Measurements from ENCODE around the gene UBE2Q1.

DNA sequence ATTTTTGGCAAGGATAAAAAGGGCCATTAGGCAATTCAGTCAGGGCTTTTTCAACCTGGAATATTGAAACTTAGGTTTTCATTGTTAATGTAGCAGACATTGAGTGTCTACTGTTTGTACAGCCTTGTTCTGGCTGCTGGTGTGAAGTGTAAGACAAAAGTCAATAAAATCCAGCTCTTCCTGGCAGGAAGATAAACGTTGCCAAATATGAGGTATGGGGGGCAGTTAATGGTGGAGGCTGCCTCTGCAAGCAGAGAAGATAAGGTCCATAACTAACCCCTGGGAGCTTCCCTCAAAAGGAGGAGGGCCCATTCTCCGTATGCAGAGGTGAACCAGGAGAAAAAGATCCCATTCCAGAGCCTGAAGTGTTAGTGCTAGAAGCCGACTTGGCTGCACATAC, 36.8 kb downstream of the UBE2Q1 start:
- TF ChIP-seq, protein P1, sequence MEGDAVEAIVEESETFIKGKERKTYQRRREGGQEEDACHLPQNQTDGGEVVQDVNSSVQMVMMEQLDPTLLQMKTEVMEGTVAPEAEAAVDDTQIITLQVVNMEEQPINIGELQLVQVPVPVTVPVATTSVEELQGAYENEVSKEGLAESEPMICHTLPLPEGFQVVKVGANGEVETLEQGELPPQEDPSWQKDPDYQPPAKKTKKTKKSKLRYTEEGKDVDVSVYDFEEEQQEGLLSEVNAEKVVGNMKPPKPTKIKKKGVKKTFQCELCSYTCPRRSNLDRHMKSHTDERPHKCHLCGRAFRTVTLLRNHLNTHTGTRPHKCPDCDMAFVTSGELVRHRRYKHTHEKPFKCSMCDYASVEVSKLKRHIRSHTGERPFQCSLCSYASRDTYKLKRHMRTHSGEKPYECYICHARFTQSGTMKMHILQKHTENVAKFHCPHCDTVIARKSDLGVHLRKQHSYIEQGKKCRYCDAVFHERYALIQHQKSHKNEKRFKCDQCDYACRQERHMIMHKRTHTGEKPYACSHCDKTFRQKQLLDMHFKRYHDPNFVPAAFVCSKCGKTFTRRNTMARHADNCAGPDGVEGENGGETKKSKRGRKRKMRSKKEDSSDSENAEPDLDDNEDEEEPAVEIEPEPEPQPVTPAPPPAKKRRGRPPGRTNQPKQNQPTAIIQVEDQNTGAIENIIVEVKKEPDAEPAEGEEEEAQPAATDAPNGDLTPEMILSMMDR (IDR thresholded peaks at IDR 0.05): no peak
- TF ChIP-seq POLR2A (IDR thresholded peaks at IDR 0.05): no peak
- TF ChIP-seq POLR2AphosphoS5 (IDR thresholded peaks at IDR 0.05): no peak
- no peak for TF ChIP-seq EP300 (IDR thresholded peaks at IDR 0.05)

Measured in suprapubic skin (tissue), 4 donors.